NCI-H2227 (cell line): ENCODE measurements around the gene RNF222.
"Not testable (repeated sequence)": the region's sequence is repeated elsewhere in the genome, so short reads cannot be mapped to it uniquely, and the experiment has no call there.

Experiments used
- DNase-seq: peaks from one replicate; lab custom pipeline; 2025; ENCODE audit not compliant: unreplicated experiment; lab: John Stamatoyannopoulos, UW

RNF222 gene

DNA sequence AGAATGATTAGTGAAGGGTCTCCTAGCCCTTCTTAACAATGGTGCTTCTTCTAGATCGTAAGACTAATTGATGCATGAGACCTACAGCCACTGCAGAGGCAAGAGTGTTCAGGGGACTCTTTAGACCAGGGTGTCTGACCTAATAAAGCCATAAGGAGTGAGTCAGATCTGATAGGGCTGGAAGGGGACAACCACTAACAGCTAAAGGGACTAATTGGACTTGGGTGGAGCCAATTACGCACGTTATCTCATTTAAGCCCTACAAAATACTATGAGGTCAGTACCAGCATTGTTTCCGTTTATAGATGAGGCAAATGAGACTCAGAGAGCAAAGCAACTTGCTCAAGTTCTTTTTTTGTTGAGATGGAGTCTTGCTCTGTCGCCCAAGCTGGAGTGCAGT, 14.5 kb upstream of the RNF222 start:
- no peak for DNase-seq

GRCh38 chr17:8410883-8411238, 13.2 kb upstream of the RNF222 start:
- no peak for DNase-seq

DNA sequence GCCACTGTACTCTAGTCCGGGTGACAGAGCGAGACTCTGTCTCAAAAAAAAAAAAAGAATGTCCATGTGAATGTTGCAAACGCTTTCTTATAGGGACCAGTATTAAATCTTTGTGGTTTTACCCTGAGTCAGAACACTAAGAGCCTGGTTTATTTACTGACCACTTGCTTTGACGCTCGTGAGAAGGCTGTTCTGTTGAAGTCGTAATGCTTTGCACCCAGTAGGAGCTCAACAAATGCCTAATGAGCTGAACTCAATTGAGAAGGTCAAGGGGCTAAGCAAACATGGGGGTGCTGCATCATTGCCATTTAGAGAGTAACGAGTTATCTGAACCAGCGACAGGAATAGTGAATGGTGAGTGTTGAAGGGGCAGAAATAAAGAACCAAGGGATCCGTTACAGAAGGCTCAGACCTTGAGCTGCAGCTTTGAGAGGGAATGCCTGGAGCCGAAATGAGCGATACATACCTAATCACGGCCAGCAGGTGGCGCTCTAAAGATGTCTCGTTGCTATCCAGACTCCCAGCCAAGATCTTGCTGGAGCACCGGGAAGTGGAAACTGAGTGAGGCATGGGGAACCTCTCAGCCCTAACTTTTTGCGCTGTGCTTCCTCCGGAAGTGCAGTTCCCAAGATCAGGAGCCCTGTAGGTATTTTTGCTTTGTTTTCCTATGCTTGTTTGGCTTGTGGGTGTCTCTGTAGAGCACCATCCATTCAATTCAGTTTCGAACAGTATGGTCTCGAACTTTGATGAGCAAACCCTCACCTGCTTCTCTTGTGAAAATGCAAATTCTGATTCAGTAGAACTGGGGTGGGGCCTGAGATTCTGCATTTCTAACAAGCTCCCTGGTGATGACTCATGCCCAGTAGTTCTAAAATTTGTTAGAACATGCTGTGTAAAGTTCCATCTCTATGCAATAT, 12.6 kb upstream of the RNF222 start:
- DNase-seq, result peak; percentile 88

- no peak for DNase-seq
Measured at GRCh38 chr17:8408371-8408770, 10.7 kb upstream of the RNF222 start.

DNA sequence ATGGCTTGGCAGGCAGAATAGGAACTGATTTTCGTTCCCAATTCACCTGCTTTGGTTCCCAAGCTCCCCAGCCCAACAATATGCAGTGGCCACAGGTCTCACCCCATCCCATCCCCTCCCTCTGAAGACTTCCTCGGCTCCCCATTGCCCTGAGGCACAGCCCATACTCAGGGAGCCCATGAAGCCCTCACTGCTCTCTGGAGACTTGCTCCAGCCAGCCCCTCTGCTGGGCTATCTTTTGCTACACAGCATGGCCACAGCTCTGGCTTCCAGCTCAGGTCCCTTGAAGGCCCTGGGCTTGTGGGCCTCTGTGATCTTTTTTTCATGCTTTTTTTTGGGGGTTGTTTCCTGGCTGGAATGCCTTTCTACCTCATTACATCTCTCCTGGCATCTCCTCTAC, 8.5 kb upstream of the RNF222 start:
- no peak for DNase-seq

DNA sequence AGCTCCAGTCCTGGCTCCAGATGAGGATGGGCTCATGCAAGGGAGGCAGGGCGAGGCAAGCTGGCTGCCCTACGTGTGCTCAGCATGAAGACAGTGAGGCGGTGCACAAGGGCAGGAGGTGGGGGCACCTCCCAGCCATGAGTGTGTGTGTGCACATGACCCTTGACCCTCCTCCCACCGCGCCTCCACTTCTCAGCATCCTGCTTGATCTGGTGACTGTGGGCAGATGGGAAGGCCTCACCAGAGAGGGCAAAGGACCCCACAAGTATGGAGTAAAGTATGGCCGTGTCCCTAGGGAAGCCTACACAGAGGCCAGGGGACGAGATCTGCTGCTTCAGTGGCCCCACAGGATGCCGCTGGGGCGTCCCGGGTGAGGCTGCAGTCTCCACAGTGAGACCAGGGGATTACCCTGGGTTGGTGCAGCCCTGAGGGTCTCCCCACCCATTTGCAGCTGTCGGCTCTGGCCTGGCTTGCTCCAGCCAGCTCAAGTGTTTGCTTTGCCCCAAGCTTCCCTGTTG, 7.9 kb upstream of the RNF222 start:
- DNase-seq, result no peak

DNA sequence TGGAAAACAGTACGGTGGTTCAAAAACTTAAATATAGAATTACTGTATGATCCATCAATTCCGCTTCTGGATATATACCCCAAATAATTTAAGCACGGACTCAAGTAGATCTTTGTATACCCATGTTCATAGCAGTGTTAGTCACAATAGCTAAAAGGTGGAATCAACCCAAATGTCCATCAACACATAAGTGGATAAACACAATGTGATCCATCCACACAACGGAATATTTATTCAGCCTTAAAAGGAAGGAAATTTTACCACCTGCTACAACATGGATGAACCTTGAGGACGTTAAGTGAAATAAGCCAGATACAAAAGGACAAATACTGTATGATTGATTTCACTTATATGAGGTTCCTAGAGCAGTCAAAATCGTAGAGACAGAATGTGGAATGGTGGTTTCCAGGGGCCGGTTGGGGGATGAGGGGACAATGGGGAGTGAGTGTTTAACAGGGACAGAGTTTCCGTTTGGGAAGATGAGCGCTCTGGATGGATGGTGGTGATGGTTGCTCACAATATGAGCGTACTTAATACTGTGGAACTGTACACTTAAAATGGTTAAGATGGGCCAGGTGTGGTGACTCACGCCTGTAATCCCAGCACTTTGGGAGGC, 5.4 kb upstream of the RNF222 start:
- no peak for DNase-seq

- no peak for DNase-seq
Measured at GRCh38 chr17:8401107-8401506, 3.5 kb upstream of the RNF222 start.

DNA sequence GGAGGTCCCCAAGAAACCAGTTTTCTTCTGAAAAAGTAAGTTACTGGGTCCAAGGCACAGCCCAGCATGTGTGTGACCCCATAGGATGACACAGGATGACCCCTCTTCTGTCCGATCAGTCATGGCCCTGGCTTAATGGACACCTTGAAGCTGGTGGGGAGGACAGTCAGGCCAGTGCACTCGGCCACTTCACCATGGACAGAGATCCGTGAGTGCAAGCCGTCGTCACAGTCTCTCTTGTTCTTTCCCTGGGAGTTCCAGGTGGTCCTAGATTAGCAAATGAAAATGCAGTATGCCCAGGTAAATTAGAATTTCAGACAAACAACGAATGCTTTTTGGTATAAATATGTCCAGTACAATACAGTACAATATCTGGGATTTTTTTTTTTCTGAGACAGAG, 1.4 kb upstream of the RNF222 start:
- DNase-seq, result no peak

DNA sequence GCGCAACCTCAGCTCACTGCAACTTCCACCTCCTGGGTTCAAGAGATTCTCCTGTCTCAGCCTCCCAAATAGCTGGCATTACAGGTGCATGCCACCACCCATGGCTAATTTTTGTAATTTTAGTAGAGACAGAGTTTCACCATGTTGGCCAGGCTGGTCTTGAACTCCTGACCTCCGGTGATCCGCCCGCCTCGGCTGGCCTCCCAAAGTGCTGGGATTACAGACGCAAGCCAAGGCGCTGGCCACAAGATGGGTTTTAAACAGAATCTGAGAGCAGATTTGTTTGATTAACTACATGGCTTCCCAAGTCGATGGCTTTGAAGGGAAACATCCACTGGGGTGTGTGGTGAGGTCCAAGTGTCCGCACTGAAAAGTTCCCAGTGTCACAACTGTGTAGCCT, 3.1 kb downstream of the RNF222 start:
- DNase-seq, result not testable (repeated sequence)

DNA sequence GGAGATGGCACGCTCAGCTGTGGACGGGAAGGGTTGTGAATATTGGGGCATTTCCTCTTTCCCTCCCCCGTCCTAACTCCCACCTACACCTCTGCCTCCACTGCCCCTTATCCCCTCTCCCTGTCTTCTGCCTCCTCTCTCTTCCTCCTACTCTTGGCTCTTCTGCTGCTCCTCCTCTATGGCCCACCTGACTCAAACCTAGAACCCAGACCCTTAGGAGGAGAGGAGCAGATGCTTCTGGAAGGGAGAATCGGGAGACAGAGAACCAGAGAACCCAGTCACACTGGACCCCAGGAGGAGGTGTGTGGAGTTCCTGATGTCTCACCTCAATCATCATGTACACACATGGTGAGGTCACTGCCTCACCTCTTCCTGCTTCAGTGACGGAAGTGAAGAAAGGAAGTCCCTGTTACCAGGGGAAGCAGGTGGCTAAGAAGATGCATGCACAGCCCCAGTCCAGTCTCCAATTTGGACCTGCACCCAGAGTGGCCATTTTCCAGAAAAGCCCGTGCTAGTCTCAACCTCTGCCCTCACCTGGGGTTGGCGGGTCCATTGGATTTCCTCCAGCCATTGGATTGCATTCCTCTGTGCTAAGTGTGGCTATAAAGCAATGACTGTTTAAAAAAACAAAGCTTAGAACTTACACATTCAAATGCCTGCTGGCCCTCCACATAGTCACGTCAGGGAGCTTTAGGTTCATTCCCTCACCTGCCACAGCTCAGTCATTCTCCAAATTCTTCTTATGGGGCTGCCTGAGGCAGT, 4.0 kb downstream of the RNF222 start:
- no peak for DNase-seq

DNA sequence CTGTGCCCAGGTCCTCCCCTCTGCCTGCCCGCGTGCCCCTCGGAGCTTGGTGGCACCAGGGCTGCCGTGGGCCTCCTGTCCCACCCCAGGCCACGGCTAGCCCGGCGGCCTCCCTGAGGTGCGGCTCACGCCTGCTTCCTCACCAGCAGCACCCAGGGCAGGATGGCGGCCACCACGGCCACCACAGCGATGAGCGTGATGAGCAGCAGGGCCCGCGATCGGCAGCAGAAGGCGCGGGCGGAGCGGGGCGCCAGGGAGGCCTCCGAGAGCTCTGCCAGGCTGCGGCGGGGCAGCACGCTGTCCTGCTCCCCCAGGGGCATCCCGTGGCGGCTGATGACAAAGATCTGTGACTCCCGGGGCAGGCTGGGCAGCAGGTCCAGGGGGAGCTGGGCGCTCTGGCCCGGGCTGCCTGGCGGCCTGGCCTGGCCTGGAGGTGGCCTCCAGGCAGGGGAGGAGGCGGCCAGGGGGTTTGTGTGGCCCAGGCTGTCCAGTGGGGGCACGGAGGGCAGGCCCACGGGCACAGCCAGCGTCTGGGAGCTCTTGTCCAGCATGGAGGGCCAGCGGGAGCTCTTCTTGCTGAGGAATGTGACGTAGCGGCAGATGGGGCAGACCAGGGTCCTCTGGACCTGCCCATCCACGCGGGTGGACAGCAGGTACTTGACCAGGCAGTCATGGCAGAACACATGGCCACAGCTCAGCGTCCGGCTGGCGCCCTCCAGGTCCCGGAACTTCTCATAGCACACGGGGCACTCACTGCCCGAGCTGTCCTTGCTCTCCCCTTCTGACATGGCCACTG, 4.8 kb downstream of the RNF222 start:
- DNase-seq, result no peak

GRCh38 chr17:8392274-8392673, 5.4 kb downstream of the RNF222 start:
- no peak for DNase-seq

DNA sequence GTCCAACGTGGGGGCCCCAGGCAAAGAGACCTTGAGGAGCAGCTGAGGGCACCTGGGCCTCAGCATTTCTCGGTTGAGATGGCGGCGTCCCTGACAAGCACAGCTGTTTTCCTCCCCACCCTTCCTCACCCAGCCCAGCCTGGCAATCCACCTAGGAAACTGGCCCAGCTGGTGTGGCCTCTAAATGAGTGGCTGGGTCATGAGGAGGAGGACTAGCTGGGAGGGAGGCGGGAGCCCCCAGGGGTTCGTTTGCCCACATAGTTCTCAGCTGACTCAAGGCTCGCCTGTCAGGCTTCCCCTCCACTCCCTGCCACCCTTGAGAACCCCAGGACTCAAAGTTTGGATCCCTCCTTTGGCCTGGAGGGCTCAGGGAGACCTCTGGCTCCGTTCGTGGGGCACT, 5.9 kb downstream of the RNF222 start:
- DNase-seq, result no peak

GRCh38 chr17:8387914-8388651, 9.5 kb downstream of the RNF222 start:
- DNase-seq, result no peak

GRCh38 chr17:8386841-8387240, 10.8 kb downstream of the RNF222 start:
- DNase-seq, result no peak

GRCh38 chr17:8384801-8385378, 12.7 kb downstream of the RNF222 start:
- DNase-seq, result no peak

DNA sequence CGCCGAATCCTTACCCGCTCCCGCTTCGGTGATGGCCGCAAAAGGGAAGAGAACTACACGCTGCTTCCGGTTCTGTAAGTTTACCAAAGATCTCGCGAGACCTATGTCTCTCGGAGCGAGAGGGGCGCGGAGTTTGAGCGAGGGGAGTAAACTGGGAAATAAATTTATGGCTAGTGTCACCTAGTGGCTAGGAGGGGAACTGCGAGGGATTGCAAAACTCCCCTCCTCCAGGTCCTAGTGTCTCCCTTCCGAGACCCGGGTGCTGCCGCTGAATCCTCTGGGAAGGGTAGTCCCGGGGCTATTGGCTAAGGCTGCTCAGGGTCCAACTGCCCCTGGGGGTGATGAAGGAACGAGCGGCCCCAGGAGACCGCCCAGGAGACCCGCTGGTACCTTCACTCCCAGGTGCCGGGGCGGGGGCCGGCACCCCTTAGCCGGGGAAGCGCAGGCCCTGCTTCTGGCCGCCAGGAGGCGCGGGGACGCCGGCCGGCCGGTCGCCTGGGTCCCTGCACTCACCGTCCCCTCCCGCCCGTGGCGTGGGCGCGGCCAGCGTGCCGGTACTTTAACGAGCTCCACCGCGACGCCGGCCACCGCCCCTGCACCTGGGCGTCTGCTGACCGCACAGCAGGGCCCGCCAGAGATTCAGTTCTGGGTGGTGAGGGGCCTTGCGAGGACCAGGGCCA, 14.3 kb downstream of the RNF222 start, which contains the start of gene RPL26:
RPL26 (minus strand) TSS at position 51 of the 680 bp plus-strand sequence. CDS start 883 bp downstream, outside the sequence.
- DNase-seq, result peak; percentile 98

- DNase-seq, result no peak
Measured at GRCh38 chr17:8382880-8383142, 14.8 kb downstream of the RNF222 start.
